MM.1S (cell line): Measurements from ENCODE around the gene BET1L.

Source experiments
- DNase-seq: peaks from one replicate; pipeline ENCODE4 v3.0.0-alpha.2; 2015
- H2AFZ ChIP-seq: fragments of 300-600 bp; sonication (generic); 2 replicates; pipeline ENCODE4 v1.6.0; 2016; ENCODE audit warnings: antibody characterized with exemption, low read length
- H3F3A ChIP-seq: fragments of 300-600 bp; sonication (generic); 2 replicates; pipeline ENCODE4 v1.6.1; 2016; ENCODE audit warnings: mild to moderate bottlenecking, antibody characterized with exemption, low read length, moderate library complexity, mixed read lengths; ENCODE audit not compliant: insufficient read depth
- H3K27ac ChIP-seq: fragments of 300-600 bp; sonication (generic); 2 replicates; pipeline ENCODE4 v1.5.1; 2016; ENCODE audit warnings: mild to moderate bottlenecking, low read length
- H3K27me3 ChIP-seq: fragments of 300-600 bp; sonication (generic); replicated peaks from 2 replicates; pipeline ENCODE4 v1.6.0; 2016; ENCODE audit warnings: low read length; ENCODE audit not compliant: insufficient read depth
- H3K36me3 ChIP-seq: fragments of 300-600 bp; sonication (generic); replicated peaks from 2 replicates; pipeline ENCODE4 v1.6.1; 2016; ENCODE audit warnings: mild to moderate bottlenecking, low read length, mixed read lengths; ENCODE audit not compliant: insufficient read depth
- H3K4me1 ChIP-seq: fragments of 300-600 bp; sonication (generic); 2 replicates; pipeline ENCODE4 v1.6.1; 2016; ENCODE audit warnings: low read length, mixed read lengths
- H3K4me2 ChIP-seq: fragments of 300-600 bp; sonication (generic); 2 replicates; pipeline ENCODE4 v1.6.0; 2016; ENCODE audit warnings: low read depth, low read length
- H3K4me3 ChIP-seq: fragments of 300-600 bp; sonication (generic); 2 replicates; pipeline ENCODE4 v1.5.1; 2016; ENCODE audit warnings: low read length, mixed read lengths
- H3K79me2 ChIP-seq: fragments of 300-600 bp; sonication (generic); 2 replicates; pipeline ENCODE4 v1.6.1; 2016; ENCODE audit warnings: mixed run types, low read length, mixed read lengths
- H3K9ac ChIP-seq: fragments of 300-600 bp; sonication (generic); 2 replicates; pipeline ENCODE4 v1.6.1; 2016; ENCODE audit warnings: low read length, mixed read lengths
- H3K9me2 ChIP-seq: fragments of 300-600 bp; sonication (generic); replicated peaks from 2 replicates; pipeline ENCODE4 v1.6.1; 2016; ENCODE audit warnings: mild to moderate bottlenecking, low read length, mixed read lengths; ENCODE audit not compliant: insufficient read depth
- H3K9me3 ChIP-seq: fragments of 300-600 bp; sonication (generic); replicated peaks from 2 replicates; pipeline ENCODE4 v1.6.1; 2016; ENCODE audit warnings: mild to moderate bottlenecking, low read length, mixed read lengths; ENCODE audit not compliant: insufficient read depth
- H4K20me1 ChIP-seq: fragments of 300-600 bp; sonication (generic); 2 replicates; pipeline ENCODE4 v1.6.1; 2016; ENCODE audit warnings: mild to moderate bottlenecking, low read length, moderate library complexity, mixed read lengths; ENCODE audit not compliant: insufficient read depth
- CTCF ChIP-seq: fragments of 300-600 bp; sonication (generic); IDR thresholded peaks from 2 replicates; pipeline ENCODE4 v1.5.1; 2016; ENCODE audit warnings: antibody characterized with exemption, low read length, mixed read lengths
- EZH2 ChIP-seq: fragments of 300-600 bp; sonication (generic); optimal IDR thresholded peaks from 2 replicates; pipeline ENCODE3; 2017; ENCODE audit warnings: low read depth, mild to moderate bottlenecking, antibody characterized with exemption, low read length, mixed read lengths
- EZH2phosphoT487 ChIP-seq: fragments of 300-600 bp; sonication (generic); IDR thresholded peaks from 2 replicates; pipeline ENCODE4 v1.6.1; 2018; ENCODE audit warnings: antibody characterized with exemption, low read length

The BET1L gene

GRCh38 chr11:225734-226453 lies 18.7 kb upstream of the BET1L start:
- H3K4me3 ChIP-seq, result no peak overlapping the region
- no peak overlapping the region for H3K9ac ChIP-seq
- no peaks in the 10 kb centered on the region for H3K79me2 ChIP-seq
- H3K4me1 ChIP-seq, result no peaks in the 10 kb centered on the region
- no peak for TF ChIP-seq EZH2phosphoT487
- TF ChIP-seq EZH2, result no peak
- TF ChIP-seq CTCF, result no peak
- no peak overlapping the region for H3K27ac ChIP-seq
- no peaks in the 10 kb centered on the region for H3K36me3 ChIP-seq
- H3K9me2 ChIP-seq, result no peaks in the 10 kb centered on the region
- no peaks in the 10 kb centered on the region for H3K9me3 ChIP-seq
- no peaks in the 10 kb centered on the region for H4K20me1 ChIP-seq
- H3K27me3 ChIP-seq, result no peaks in the 10 kb centered on the region
- H3F3A ChIP-seq, result no peaks in the 10 kb centered on the region
- H3K4me2 ChIP-seq, result no peak overlapping the region
- no peak for DNase-seq
- no peak overlapping the region for H2AFZ ChIP-seq

DNA sequence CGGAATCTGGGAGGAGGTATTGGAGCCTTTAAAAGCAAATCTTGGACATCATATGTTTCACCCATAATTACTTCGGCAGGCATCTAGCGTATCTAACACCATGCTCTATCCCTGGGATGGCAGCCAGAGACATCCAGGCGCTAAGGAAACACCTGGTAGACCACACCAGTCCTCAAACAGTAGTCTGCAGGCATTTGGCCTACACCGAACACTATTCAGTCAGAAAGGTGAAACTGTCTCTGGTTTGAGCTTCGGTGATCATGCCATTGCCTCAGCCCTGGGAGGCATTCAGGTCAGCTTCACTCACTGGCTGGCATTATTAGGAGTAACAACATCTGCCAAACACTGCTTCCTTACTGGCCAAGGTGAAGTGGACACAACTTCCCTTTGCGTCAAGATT lies 17.2 kb upstream of the BET1L start:
- no peaks in the 10 kb centered on the region for H3K27me3 ChIP-seq

DNA sequence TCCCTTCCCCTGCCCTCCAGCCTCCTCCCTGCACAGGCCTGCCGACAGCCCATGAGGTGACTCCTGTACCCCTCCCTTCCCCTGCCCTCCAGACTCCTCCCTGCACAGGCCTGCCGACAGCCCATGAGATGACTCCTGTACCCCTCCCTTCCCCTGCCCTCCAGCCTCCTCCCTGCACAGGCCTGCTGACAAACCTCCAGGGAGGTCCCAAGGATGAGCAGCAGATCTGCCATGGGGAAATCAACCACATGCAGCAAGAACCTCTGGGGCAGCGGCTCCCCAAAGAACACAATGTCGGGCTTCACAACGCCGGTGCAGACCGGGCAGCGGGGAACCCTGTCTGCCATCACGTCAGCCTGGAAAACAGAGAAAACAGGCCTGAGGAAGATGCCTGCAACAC lies 16.7 kb upstream of the BET1L start:
- Histone ChIP-seq H3F3A (no peaks in the 10 kb centered on the region), H3K36me3 (no peaks in the 10 kb centered on the region), H3K27ac (no peak overlapping the region), H3K9me3 (no peaks in the 10 kb centered on the region), H4K20me1 (no peaks in the 10 kb centered on the region), H3K27me3 (no peaks in the 10 kb centered on the region), H3K4me2 (no peak overlapping the region), H3K79me2 (no peaks in the 10 kb centered on the region), H2AFZ (no peak overlapping the region), H3K9ac (no peak overlapping the region), H3K9me2 (no peaks in the 10 kb centered on the region), H3K4me1 (no peaks in the 10 kb centered on the region), H3K4me3 (no peak overlapping the region)
- DNase-seq, result no peak
- no peak for TF ChIP-seq EZH2

More for the DNA sequence above, 17.2 kb upstream of the BET1L start:
- Histone ChIP-seq H3K36me3 (no peaks in the 10 kb centered on the region), H3K27ac (no peak overlapping the region), H3K4me3 (no peak overlapping the region), H2AFZ (no peak overlapping the region), H3K9me2 (no peaks in the 10 kb centered on the region), H3K79me2 (no peaks in the 10 kb centered on the region), H4K20me1 (no peaks in the 10 kb centered on the region), H3K4me2 (no peak overlapping the region), H3K4me1 (no peaks in the 10 kb centered on the region), H3F3A (no peaks in the 10 kb centered on the region), H3K9me3 (no peaks in the 10 kb centered on the region), H3K9ac (no peak overlapping the region)
- DNase-seq, result no peak
- no peak for TF ChIP-seq EZH2

DNA sequence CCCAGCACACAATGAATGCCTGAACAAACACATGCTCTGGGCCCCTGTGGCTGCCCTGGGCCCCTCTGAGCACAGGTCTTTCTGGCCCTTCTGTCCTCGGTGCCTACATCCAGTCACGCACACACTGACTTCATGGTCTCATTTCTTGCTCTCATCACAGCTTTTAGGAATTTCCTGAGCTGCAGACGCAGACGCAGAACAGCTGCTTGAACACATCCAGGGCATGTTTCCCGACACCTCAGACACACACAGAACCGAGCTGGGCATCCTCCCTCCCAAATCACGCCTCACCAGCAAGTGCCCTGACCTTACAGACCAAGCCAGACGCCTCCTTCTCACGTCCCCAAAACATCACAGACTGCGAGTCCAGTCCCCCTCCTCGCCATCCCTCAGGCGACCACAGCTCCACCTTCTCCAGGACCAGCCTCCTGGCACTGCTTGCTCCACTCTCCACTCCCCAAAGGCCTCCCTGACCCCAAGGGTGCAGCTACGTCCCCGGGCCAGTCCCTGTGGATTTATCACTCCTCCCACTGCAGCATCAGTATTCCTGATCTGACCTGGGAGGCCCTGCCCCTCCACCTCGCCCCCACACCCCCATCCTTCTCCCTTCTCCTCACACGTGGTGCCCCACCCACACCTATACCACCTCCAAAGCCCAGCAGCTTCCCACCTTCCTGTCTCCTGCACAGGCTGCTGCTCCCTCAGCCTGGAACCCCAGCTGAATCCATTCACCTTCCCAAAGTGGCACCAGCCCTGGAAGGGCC lies 16.0 kb upstream of the BET1L start:
- Histone ChIP-seq H3K9ac (no peak overlapping the region), H2AFZ (no peak overlapping the region), H3F3A (no peaks in the 10 kb centered on the region), H3K9me3 (no peaks in the 10 kb centered on the region), H3K27ac (no peak overlapping the region), H3K9me2 (no peaks in the 10 kb centered on the region), H3K4me2 (no peak overlapping the region), H4K20me1 (no peaks in the 10 kb centered on the region), H3K27me3 (no peaks in the 10 kb centered on the region), H3K4me3 (no peak overlapping the region), H3K4me1 (no peaks in the 10 kb centered on the region), H3K79me2 (no peaks in the 10 kb centered on the region), H3K36me3 (no peaks in the 10 kb centered on the region)
- TF ChIP-seq EZH2 (no peak), CTCF (no peak), EZH2phosphoT487 (no peak)
- no peak for DNase-seq
